Endothelial cell of umbilical vein (primary cell): ENCODE results near the gene COX10. TPM values are rescaled to one million over a fixed set of nuclear protein-coding genes. Genes with fewer than 3 reads are reported as not detected.

Source experiments
- BruUV-seq: library from RNA; stranded (reverse); fragments of 400-500 nt; replicated peaks from 2 replicates; lab custom pipeline; 2021; lab: Mats Ljungman, UMichigan
- CTCF ChIA-PET: fragments of 300-600, 350-600 bp; sonication (Branson Sonifier 250); formaldehyde crosslinking; loops from one replicate; lab custom pipeline; 2021; ENCODE audit warnings: antibody characterized with exemption, inconsistent platforms; lab: Charles Lee
- POLR2A ChIA-PET: fragments of 300-600, 350-600 bp; sonication (Branson Sonifier 250); formaldehyde crosslinking; loops from one replicate; lab custom pipeline; 2021; ENCODE audit warnings: antibody characterized with exemption, inconsistent platforms; lab: Charles Lee
- DNase-seq: peaks from one replicate; pipeline ENCODE4 v3.0.0-alpha.2; 2011; ENCODE audit warnings: low read depth, low spot score
- FAIRE-seq: peaks from 2 replicates; lab custom pipeline; 2011; peaks lifted over from hg19 to GRCh38; lab: Jason Lieb, UNC
- H2AFZ ChIP-seq: 2 replicates; pipeline ENCODE4 v1.6.0; 2012; ENCODE audit warnings: low read depth, low read length, control low read depth, inconsistent platforms
- H3K27ac ChIP-seq: 2 replicates; pipeline ENCODE4 v1.5.1; 2011; ENCODE audit warnings: low read depth, mild to moderate bottlenecking, control low read depth, low read length, moderate library complexity; ENCODE audit not compliant: insufficient read depth
- H3K27me3 ChIP-seq, 2 experiments: 2 replicates each; pipeline versions ENCODE4 v1.6.0 to v1.6.1; 2011; ENCODE audit warnings: low read length in 2 of 2, mixed read lengths in 1 of 2; ENCODE audit not compliant: control insufficient read depth in 2 of 2, insufficient read depth in 2 of 2
- H3K36me3 ChIP-seq, 2 experiments: 2 replicates in 1 of 2; 3 replicates in 1 of 2; pipeline ENCODE4 v1.5.1; 2011; ENCODE audit warnings: low read length in 2 of 2, mild to moderate bottlenecking in 1 of 2, moderate library complexity in 1 of 2; ENCODE audit not compliant: control insufficient read depth in 2 of 2, insufficient read depth in 2 of 2; ENCODE audit errors: extremely low read depth in 1 of 2
- H3K4me1 ChIP-seq: 3 replicates; pipeline ENCODE4 v1.5.1; 2011; ENCODE audit warnings: mild to moderate bottlenecking, low read length; ENCODE audit not compliant: control insufficient read depth, insufficient read depth; ENCODE audit errors: extremely low read depth
- H3K4me2 ChIP-seq: 2 replicates; pipeline ENCODE4 v1.6.1; 2011; ENCODE audit warnings: low read length, control low read depth, mixed read lengths; ENCODE audit not compliant: insufficient read depth
- H3K4me3 ChIP-seq, 3 experiments: fragments of 200-600 bp in 1 of 3; sonication (generic), shearing (Covaris generic) in 1 of 3; replicated peaks in 1 of 3; 2 replicates each; pipeline ENCODE4 v1.5.1; 2011 to 2016; ENCODE audit warnings: control low read depth in 3 of 3, low read length in 3 of 3, mild to moderate bottlenecking in 2 of 3, inconsistent platforms in 1 of 3, low read depth in 1 of 3, moderate library complexity in 1 of 3; ENCODE audit not compliant: insufficient read depth in 1 of 3
- H3K79me2 ChIP-seq: 2 replicates; pipeline ENCODE4 v1.6.0; 2012; ENCODE audit warnings: low read length, inconsistent platforms; ENCODE audit not compliant: control insufficient read depth, insufficient read depth
- H3K9ac ChIP-seq: replicated peaks from 2 replicates; pipeline ENCODE3; 2011; ENCODE audit warnings: low read length, control low read depth; ENCODE audit not compliant: insufficient read depth; ENCODE audit errors: extremely low read depth
- H3K9me1 ChIP-seq: replicated peaks from 3 replicates; pipeline ENCODE4 v1.6.0; 2011; ENCODE audit warnings: mild to moderate bottlenecking, low read length; ENCODE audit not compliant: control insufficient read depth, insufficient read depth; ENCODE audit errors: extremely low read depth
- H3K9me3 ChIP-seq: replicated peaks from 2 replicates; pipeline ENCODE4 v1.5.1; 2012; ENCODE audit warnings: low read length, inconsistent platforms; ENCODE audit not compliant: control insufficient read depth, insufficient read depth
- H4K20me1 ChIP-seq: replicated peaks from 2 replicates; pipeline ENCODE3; 2011; ENCODE audit warnings: mild to moderate bottlenecking, low read length; ENCODE audit not compliant: control insufficient read depth, insufficient read depth; ENCODE audit errors: extremely low read depth
- EZH2 ChIP-seq: IDR thresholded peaks from 2 replicates; pipeline ENCODE4 v1.6.1; 2012; ENCODE audit warnings: borderline replicate concordance, low read depth, mild to moderate bottlenecking, moderate library complexity, low read length, inconsistent platforms; ENCODE audit not compliant: severe bottlenecking
- FOS ChIP-seq: IDR thresholded peaks from 2 replicates; pipeline ENCODE4 v1.6.1; 2011; ENCODE audit warnings: mild to moderate bottlenecking, low read length, moderate library complexity, borderline replicate concordance; ENCODE audit not compliant: insufficient read depth
- GATA2 ChIP-seq: IDR thresholded peaks from 2 replicates; pipeline ENCODE4 v1.7.0; 2011; ENCODE audit warnings: low read depth, mild to moderate bottlenecking, moderate library complexity, mixed read lengths, low read length; ENCODE audit not compliant: insufficient read length, insufficient read depth
- JUN ChIP-seq: IDR thresholded peaks from 2 replicates; pipeline ENCODE4 v1.6.1; 2011; ENCODE audit warnings: borderline replicate concordance, low read depth; ENCODE audit not compliant: insufficient read length, insufficient read depth
- MYC ChIP-seq: IDR thresholded peaks from one replicate; pipeline ENCODE4 v1.6.1; 2011; ENCODE audit warnings: mild to moderate bottlenecking, low read depth, low read length
- POLR2A ChIP-seq: IDR thresholded peaks from 2 replicates; pipeline ENCODE4 v1.6.1; 2012; ENCODE audit warnings: low read depth, mild to moderate bottlenecking, control low read depth, low read length
- POLR2AphosphoS5 ChIP-seq: IDR thresholded peaks from 2 replicates; pipeline ENCODE4 v1.6.1; 2012; ENCODE audit warnings: low read depth, mild to moderate bottlenecking, control low read depth, low read length, moderate library complexity; ENCODE audit not compliant: insufficient read depth
- dilution Hi-C: fragments of 300-500 bp; cut with MboI; formaldehyde crosslinking; loops from one replicate; pipeline ENCODE4 v1.15.0; 2019; ENCODE audit warnings: low sequenced_read_pairs; ENCODE audit not compliant: extremely low pct_ligation_motif_present
- intact Hi-C: fragments of 100-400 bp; cut with micrococcal nuclease; formaldehyde crosslinking; loops from one replicate; pipeline ENCODE4 v1.10.0; 2022
- polyA plus RNA-seq, 4 experiments: library from polyadenylated mRNA; depleted of rRNA in 3 of 4; stranded (reverse) in 3 of 4; unstranded in 1 of 4; fragments of >200 nt; gene quantifications; 2 replicates each; pipeline versions ENCODE4 v1.2.1 to v1.2.3, GENCODE V29; 2011 to 2012; ENCODE audit warnings: missing spikeins in 1 of 4
- total RNA-seq: library from RNA; stranded (reverse); gene quantifications from 2 replicates; pipeline ENCODE4 v1.2.3, GENCODE V29; 2021
- TF ChIP-seq, protein P1 (sequence below): IDR thresholded peaks from 2 replicates; pipeline ENCODE4 v1.6.1; 2011; ENCODE audit not compliant: insufficient read depth, insufficient read length
- TF ChIP-seq, protein P2 (sequence below), 2 donors: IDR thresholded peaks; 1 replicate in 1 of 2; 2 replicates in 1 of 2; pipeline ENCODE4 v1.5.1; 2011; ENCODE audit warnings: low read length in 2 of 2, mild to moderate bottlenecking in 2 of 2, moderate library complexity in 2 of 2, control low read depth in 1 of 2, inconsistent platforms in 1 of 2, low read depth in 1 of 2; ENCODE audit not compliant: insufficient read depth in 1 of 2; ENCODE audit errors: extremely low read depth in 1 of 2

COX10 gene
- total and polyA plus RNA-seq, 2 donors (not counting 3 experiments of a cell fraction or from before 2014, with no cell fraction given), result 9.8 to 12.1 TPM

DNA sequence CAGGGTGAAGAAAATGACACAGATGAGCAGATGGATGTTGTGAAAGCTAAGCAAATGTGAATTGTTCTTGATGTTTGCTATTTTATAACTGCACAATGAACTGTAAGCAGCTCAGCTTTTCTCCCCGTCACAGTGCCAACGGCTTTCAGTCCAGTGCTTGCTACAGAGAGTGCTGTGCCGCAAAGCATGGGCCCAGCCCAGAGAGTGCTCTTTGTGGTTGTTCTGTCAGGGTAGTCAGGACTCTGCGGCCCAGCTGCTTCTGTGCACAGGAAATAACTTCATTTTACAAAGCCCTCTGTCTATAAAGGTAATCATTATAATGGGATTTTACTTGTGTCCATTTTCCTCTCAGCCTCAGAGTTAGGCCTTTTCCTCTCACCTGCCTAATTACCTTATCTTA, 128.3 kb downstream of the COX10 start:
- H3K9me3 ChIP-seq, result no peaks in the 10 kb centered on the region
- H3K4me3 ChIP-seq, result no peak overlapping the region
- POLR2A ChIA-PET, result no interaction called here
- H3K36me3 ChIP-seq, result no peaks in the 10 kb centered on the region
- BruUV-seq, result no TSS peak
- intact Hi-C loops (no loop called here), dilution Hi-C loops (no loop called here)
- TF ChIP-seq, protein P1, sequence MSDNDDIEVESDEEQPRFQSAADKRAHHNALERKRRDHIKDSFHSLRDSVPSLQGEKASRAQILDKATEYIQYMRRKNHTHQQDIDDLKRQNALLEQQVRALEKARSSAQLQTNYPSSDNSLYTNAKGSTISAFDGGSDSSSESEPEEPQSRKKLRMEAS, result no peak
- TF ChIP-seq EZH2 (no peak), POLR2AphosphoS5 (no peak), FOS (no peak), MYC (no peak), POLR2A (no peak), GATA2 (no peak), JUN (no peak)
- H2AFZ ChIP-seq, result no peak overlapping the region
- no peak overlapping the region for H3K9ac ChIP-seq
- DNase-seq (no peak), FAIRE-seq (no peak)
- H4K20me1 ChIP-seq, result no peaks in the 10 kb centered on the region
- CTCF ChIA-PET, result no interaction called here
- H3K27ac ChIP-seq, result no peak overlapping the region
- H3K9me1 ChIP-seq, result no peaks in the 10 kb centered on the region
- H3K79me2 ChIP-seq, result no peaks in the 10 kb centered on the region
- H3K27me3 ChIP-seq, result no peaks in the 10 kb centered on the region
- peaks cover 9% of the 10 kb centered on the region for H3K4me1 ChIP-seq
- H3K4me2 ChIP-seq, result no peak overlapping the region

DNA sequence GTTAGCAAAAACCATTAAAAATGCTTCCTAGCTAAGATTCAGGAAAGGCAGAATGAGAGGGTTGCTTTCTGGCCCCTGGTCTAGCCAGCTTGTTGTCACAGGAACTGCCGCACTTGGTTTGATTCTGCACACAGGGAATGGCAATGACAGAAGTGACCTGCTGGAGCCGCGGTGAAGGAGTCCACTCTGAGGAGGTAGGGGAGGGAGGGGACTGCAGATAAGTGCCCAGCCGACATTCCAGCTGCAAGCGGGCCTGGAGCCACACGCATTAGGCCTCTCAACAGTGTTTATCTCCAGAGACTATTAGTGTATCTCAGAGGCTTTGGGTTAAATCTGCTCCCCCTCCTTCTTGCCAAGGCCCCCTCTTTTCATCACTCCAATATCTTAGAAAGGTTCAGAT, 128.7 kb downstream of the COX10 start:
- no peaks in the 10 kb centered on the region for H3K9me1 ChIP-seq
- H2AFZ ChIP-seq, result no peak overlapping the region
- no peak overlapping the region for H3K9ac ChIP-seq
- TF ChIP-seq, protein P1, result no peak
- no peak for TF ChIP-seq JUN
- no peak for TF ChIP-seq EZH2
- no peak for TF ChIP-seq POLR2A
- TF ChIP-seq POLR2AphosphoS5, result no peak
- TF ChIP-seq, protein P2, sequence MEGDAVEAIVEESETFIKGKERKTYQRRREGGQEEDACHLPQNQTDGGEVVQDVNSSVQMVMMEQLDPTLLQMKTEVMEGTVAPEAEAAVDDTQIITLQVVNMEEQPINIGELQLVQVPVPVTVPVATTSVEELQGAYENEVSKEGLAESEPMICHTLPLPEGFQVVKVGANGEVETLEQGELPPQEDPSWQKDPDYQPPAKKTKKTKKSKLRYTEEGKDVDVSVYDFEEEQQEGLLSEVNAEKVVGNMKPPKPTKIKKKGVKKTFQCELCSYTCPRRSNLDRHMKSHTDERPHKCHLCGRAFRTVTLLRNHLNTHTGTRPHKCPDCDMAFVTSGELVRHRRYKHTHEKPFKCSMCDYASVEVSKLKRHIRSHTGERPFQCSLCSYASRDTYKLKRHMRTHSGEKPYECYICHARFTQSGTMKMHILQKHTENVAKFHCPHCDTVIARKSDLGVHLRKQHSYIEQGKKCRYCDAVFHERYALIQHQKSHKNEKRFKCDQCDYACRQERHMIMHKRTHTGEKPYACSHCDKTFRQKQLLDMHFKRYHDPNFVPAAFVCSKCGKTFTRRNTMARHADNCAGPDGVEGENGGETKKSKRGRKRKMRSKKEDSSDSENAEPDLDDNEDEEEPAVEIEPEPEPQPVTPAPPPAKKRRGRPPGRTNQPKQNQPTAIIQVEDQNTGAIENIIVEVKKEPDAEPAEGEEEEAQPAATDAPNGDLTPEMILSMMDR (IDR thresholded peaks at IDR 0.05; ENCODE audit: extremely low read depth in 1 of 2, insufficient read depth in 1 of 2, low read depth in 1 of 2, low read length in 2 of 2), result no peak
- TF ChIP-seq GATA2, result no peak
- TF ChIP-seq FOS, result no peak
- no peak for TF ChIP-seq MYC
- peaks cover 8% of the 10 kb centered on the region for H3K4me1 ChIP-seq
- no TSS peak for BruUV-seq
- dilution Hi-C loops, result no loop called here
- H3K27ac ChIP-seq, result no peak overlapping the region
- POLR2A ChIA-PET, result no interaction called here
- no peaks in the 10 kb centered on the region for H3K79me2 ChIP-seq
- H3K36me3 ChIP-seq, result no peaks in the 10 kb centered on the region
- H3K4me3 ChIP-seq, result no peak overlapping the region
- DNase-seq (no peak), FAIRE-seq (no peak)
- CTCF ChIA-PET, result no interaction called here
- intact Hi-C loops, result no loop called here
- no peaks in the 10 kb centered on the region for H3K9me3 ChIP-seq
- no peak overlapping the region for H3K4me2 ChIP-seq
- H3K27me3 ChIP-seq, result no peaks in the 10 kb centered on the region
- H4K20me1 ChIP-seq, result no peaks in the 10 kb centered on the region
